Thoracic aorta (tissue), 2 donors: ENCODE measurements around the gene PACS1. TPM values are rescaled to one million over a fixed set of nuclear protein-coding genes. Genes with fewer than 3 reads are reported as not detected.

Experiments used
- ATAC-seq: fragments of 150-250 bp; one replicate; pipeline ENCODE4 v1.8.0; 2017; ENCODE audit warnings: low read depth; ENCODE audit not compliant: insufficient number of reproducible peaks, low FRiP score
- DNase-seq: peaks from one replicate; pipeline ENCODE4 v3.0.0-alpha.2; 2020; ENCODE audit warnings: low spot score
- H3K27ac ChIP-seq, 2 donors: fragments of 200-600 bp; sonication (generic); 1 replicate in 1 of 2; 2 replicates in 1 of 2; pipeline ENCODE4 v1.5.1; 2016; ENCODE audit warnings: mild to moderate bottlenecking in 2 of 2, moderate library complexity in 2 of 2
- H3K27me3 ChIP-seq: fragments of 200-600 bp; sonication (generic); replicated peaks from 2 replicates; pipeline ENCODE4 v1.6.0; 2016; ENCODE audit warnings: mild to moderate bottlenecking; ENCODE audit not compliant: insufficient read depth
- H3K36me3 ChIP-seq: fragments of 200-600 bp; sonication (generic); one replicate; pipeline ENCODE4 v1.5.1; 2016
- H3K4me1 ChIP-seq, 2 donors: fragments of 200-600 bp; sonication (generic); 1 replicate in 1 of 2; 2 replicates in 1 of 2; pipeline versions ENCODE4 v1.5.1 to v1.6.0; 2016; ENCODE audit warnings: low read depth in 2 of 2, mild to moderate bottlenecking in 1 of 2; ENCODE audit not compliant: control insufficient read depth in 1 of 2
- H3K4me3 ChIP-seq: fragments of 200-600 bp; sonication (generic); 2 replicates; pipeline ENCODE4 v1.5.1; 2016; ENCODE audit warnings: mild to moderate bottlenecking
- H3K9me3 ChIP-seq: fragments of 200-600 bp; sonication (generic); 2 replicates; pipeline ENCODE4 v1.5.1; 2016
- CTCF ChIP-seq: fragments of 200-600 bp; sonication (generic); IDR thresholded peaks from one replicate; pipeline ENCODE4 v1.5.1; 2019; ENCODE audit warnings: antibody characterized with exemption
- total RNA-seq, 2 donors: library from RNA; depleted of rRNA; stranded (reverse); fragments of >200 nt; gene quantifications; one replicate each; pipeline versions ENCODE4 v1.1.0 to v1.2.3, GENCODE V29; 2016

The PACS1 gene
- total RNA-seq, 2 donors from 2014 or later = 82.9 to 112 TPM

- no peak overlapping the region for H3K27ac ChIP-seq
- no peak for TF ChIP-seq CTCF
- no peaks in the 10 kb centered on the region for H3K9me3 ChIP-seq
- no peak overlapping the region for H3K4me3 ChIP-seq
- no peaks in the 10 kb centered on the region for H3K27me3 ChIP-seq
- peaks cover 68% of the 10 kb centered on the region for H3K36me3 ChIP-seq
- ATAC-seq (no peak), DNase-seq (no peak)
- no peaks in the 10 kb centered on the region for H3K4me1 ChIP-seq
These were observed 163.2 kb downstream of the PACS1 start for GRCh38 chr11:66233301-66233700.

- DNase-seq (no peak), ATAC-seq (no peak)
- no peaks in the 10 kb centered on the region for H3K9me3 ChIP-seq
- H3K4me3 ChIP-seq = no peak overlapping the region
- H3K27ac ChIP-seq = no peak overlapping the region
- peaks cover 79% of the 10 kb centered on the region for H3K36me3 ChIP-seq
- no peaks in the 10 kb centered on the region for H3K27me3 ChIP-seq
- TF ChIP-seq CTCF = no peak
- no peaks in the 10 kb centered on the region for H3K4me1 ChIP-seq
These were observed 165.1 kb downstream of the PACS1 start for GRCh38 chr11:66235141-66235540.

- DNase-seq (no peak), ATAC-seq (no peak)
- Histone ChIP-seq H3K27ac (no peak overlapping the region), H3K27me3 (no peaks in the 10 kb centered on the region), H3K36me3 (peaks cover 66% of the 10 kb centered on the region), H3K9me3 (no peaks in the 10 kb centered on the region), H3K4me3 (no peak overlapping the region), H3K4me1 (no peaks in the 10 kb centered on the region)
- TF ChIP-seq CTCF = no peak
These were observed 167.8 kb downstream of the PACS1 start for GRCh38 chr11:66237867-66238266.

GRCh38 chr11:66238786-66239413, 168.8 kb downstream of the PACS1 start:
- no peak for TF ChIP-seq CTCF
- no peak for ATAC-seq
- no peak overlapping the region for H3K4me3 ChIP-seq

GRCh38 chr11:66239511-66239910, 169.4 kb downstream of the PACS1 start:
- DNase-seq = no peak

More at GRCh38 chr11:66238786-66239413, 168.8 kb downstream of the PACS1 start:
- Histone ChIP-seq H3K27me3 (no peaks in the 10 kb centered on the region), H3K27ac (no peak overlapping the region), H3K36me3 (peaks cover 56% of the 10 kb centered on the region), H3K4me1 (no peaks in the 10 kb centered on the region), H3K9me3 (no peaks in the 10 kb centered on the region)
- DNase-seq = no peak

More at GRCh38 chr11:66239511-66239910, 169.4 kb downstream of the PACS1 start:
- Histone ChIP-seq H3K27ac (no peak overlapping the region), H3K4me1 (no peaks in the 10 kb centered on the region), H3K27me3 (no peaks in the 10 kb centered on the region), H3K4me3 (no peak overlapping the region), H3K36me3 (peaks cover 51% of the 10 kb centered on the region), H3K9me3 (no peaks in the 10 kb centered on the region)
- ATAC-seq = no peak
- TF ChIP-seq CTCF = no peak
